Measurements from ENCODE around the gene FAM83G. TPM values are rescaled to one million over a fixed set of nuclear protein-coding genes. Genes with fewer than 3 reads are reported as not detected.

Gene FAM83G
- total RNA-seq, 4 donors from 2014 or later = 1.0 to 10.7 (median 1.8) TPM

GRCh38 chr17:18946536-18946935 is 58.0 kb downstream of the FAM83G start:
- H3K4me3 ChIP-seq = no peak overlapping the region
- TF ChIP-seq POLR2A (IDR thresholded peaks at IDR 0.05) = no peak
- TF ChIP-seq CTCF (IDR thresholded peaks at IDR 0.05) = no peak
- no peaks in the 10 kb centered on the region for H3K27me3 ChIP-seq
- H3K27ac ChIP-seq = no peak overlapping the region
- DNase-seq = no peak
- no peaks in the 10 kb centered on the region for H3K36me3 ChIP-seq
- no peaks in the 10 kb centered on the region for H3K4me1 ChIP-seq
- intact Hi-C loops (cut with DNase I; ENCODE audit: low total_unique reads) = no loop called here
- H3K9me3 ChIP-seq = no peaks in the 10 kb centered on the region

- Histone ChIP-seq H3K4me1 (no peaks in the 10 kb centered on the region), H3K27ac (no peak overlapping the region)
- intact Hi-C loops (cut with DNase I; ENCODE audit: low total_unique reads) = no loop called here
Measured at GRCh38 chr17:18944646-18945045, 59.9 kb downstream of the FAM83G start.

GRCh38 chr17:18938692-18939023 is 65.9 kb downstream of the FAM83G start:
- DNase-seq = no peak
- intact Hi-C loops (cut with DNase I; ENCODE audit: low total_unique reads) = no loop called here
- H3K27me3 ChIP-seq = no peaks in the 10 kb centered on the region
- no peaks in the 10 kb centered on the region for H3K4me1 ChIP-seq
- H3K9me3 ChIP-seq = no peaks in the 10 kb centered on the region
- H3K27ac ChIP-seq = no peak overlapping the region
- no peak overlapping the region for H3K4me3 ChIP-seq
- TF ChIP-seq POLR2A (IDR thresholded peaks at IDR 0.05) (no peak), CTCF (IDR thresholded peaks at IDR 0.05) (no peak)
- H3K36me3 ChIP-seq = no peaks in the 10 kb centered on the region

More at GRCh38 chr17:18944646-18945045, 59.9 kb downstream of the FAM83G start:
- no peak for DNase-seq
- no peaks in the 10 kb centered on the region for H3K27me3 ChIP-seq
- no peaks in the 10 kb centered on the region for H3K36me3 ChIP-seq
- H3K4me3 ChIP-seq = no peak overlapping the region
- TF ChIP-seq POLR2A (IDR thresholded peaks at IDR 0.05) (no peak), CTCF (IDR thresholded peaks at IDR 0.05) (no peak)
- H3K9me3 ChIP-seq = no peaks in the 10 kb centered on the region

- DNase-seq = no peak
- H3K27ac ChIP-seq = no peak overlapping the region
- TF ChIP-seq CTCF (IDR thresholded peaks at IDR 0.05) = no peak
- TF ChIP-seq POLR2A (IDR thresholded peaks at IDR 0.05) = no peak
- H3K4me1 ChIP-seq = no peaks in the 10 kb centered on the region
- intact Hi-C loops (cut with DNase I; ENCODE audit: low total_unique reads) = no loop called here
- H3K9me3 ChIP-seq = no peaks in the 10 kb centered on the region
- H3K27me3 ChIP-seq = no peaks in the 10 kb centered on the region
- no peak overlapping the region for H3K4me3 ChIP-seq
- H3K36me3 ChIP-seq = no peaks in the 10 kb centered on the region
Measured at GRCh38 chr17:18937981-18938691, 66.4 kb downstream of the FAM83G start.

GRCh38 chr17:18933102-18934058 is 71.2 kb downstream of the FAM83G start:
- no peak for DNase-seq
- no peaks in the 10 kb centered on the region for H3K27me3 ChIP-seq
- H3K9me3 ChIP-seq = no peaks in the 10 kb centered on the region
- intact Hi-C loops (cut with DNase I; ENCODE audit: low total_unique reads) = no loop called here
- no peak overlapping the region for H3K27ac ChIP-seq
- no peak overlapping the region for H3K4me3 ChIP-seq
- H3K4me1 ChIP-seq = no peaks in the 10 kb centered on the region
- TF ChIP-seq CTCF (IDR thresholded peaks at IDR 0.05) (no peak), POLR2A (IDR thresholded peaks at IDR 0.05) (no peak)
- H3K36me3 ChIP-seq = no peaks in the 10 kb centered on the region
